HepG2 (cell line): Measurements from ENCODE around the gene NCOA5. TPM values are rescaled to one million over a fixed set of nuclear protein-coding genes. Genes with fewer than 3 reads are reported as not detected.

Experiments used
- ELF4 ChIP-seq: sonication (generic); formaldehyde crosslinking; IDR thresholded peaks from 2 replicates; pipeline ENCODE4 v1.5.0; 2020; ENCODE audit warnings: missing genetic modification reagents, mild to moderate bottlenecking, moderate library complexity, borderline replicate concordance
- FOXO1 ChIP-seq: sonication (generic); formaldehyde crosslinking; IDR thresholded peaks from 2 replicates; pipeline ENCODE4 v1.4.0; 2020; ENCODE audit warnings: missing genetic modification reagents
- HIVEP1 ChIP-seq: sonication (generic); formaldehyde crosslinking; IDR thresholded peaks from 2 replicates; pipeline ENCODE4 v1.4.0; 2020; ENCODE audit warnings: mild to moderate bottlenecking, missing genetic modification reagents
- HNRNPUL1 ChIP-seq: fragments of 200-400 bp; formaldehyde crosslinking; IDR thresholded peaks from 2 replicates; pipeline ENCODE4 v1.6.1; 2017; ENCODE audit warnings: low read depth, mild to moderate bottlenecking, low read length, moderate library complexity
- KLF13 ChIP-seq: sonication (generic); formaldehyde crosslinking; IDR thresholded peaks from 2 replicates; pipeline ENCODE4 v1.4.0; 2020; ENCODE audit warnings: mild to moderate bottlenecking, missing genetic modification reagents
- MEIS2 ChIP-seq: sonication (generic); formaldehyde crosslinking; IDR thresholded peaks from 2 replicates; pipeline ENCODE4 v1.9.0; 2021; ENCODE audit warnings: mild to moderate bottlenecking, missing genetic modification reagents
- PLRG1 ChIP-seq: fragments of 450-650 bp; conservative IDR thresholded peaks from 2 replicates; pipeline ENCODE4 v1.6.1; 2016
- RFXAP ChIP-seq: sonication (generic); formaldehyde crosslinking; IDR thresholded peaks from 2 replicates; pipeline ENCODE4 v1.4.0; 2020; ENCODE audit warnings: missing genetic modification reagents, borderline replicate concordance
- SRSF4 ChIP-seq: fragments of 200-400 bp; formaldehyde crosslinking; IDR thresholded peaks from one replicate; pipeline ENCODE4 v1.6.1; 2018; ENCODE audit warnings: mild to moderate bottlenecking, low read depth, low read length, moderate library complexity; ENCODE audit not compliant: poor library complexity, severe bottlenecking
- THAP8 ChIP-seq: sonication (generic); formaldehyde crosslinking; IDR thresholded peaks from 2 replicates; pipeline ENCODE4 v1.5.1; 2020; ENCODE audit warnings: missing genetic modification reagents, mild to moderate bottlenecking, borderline replicate concordance
- ZNF318 ChIP-seq: sonication (generic); formaldehyde crosslinking; IDR thresholded peaks from 2 replicates; pipeline ENCODE4 v1.4.0; 2020; ENCODE audit warnings: mild to moderate bottlenecking, missing genetic modification reagents
- polyA plus RNA-seq, 8 experiments: library from polyadenylated mRNA; depleted of rRNA in 3 of 8; stranded (reverse) in 7 of 8; unstranded in 1 of 8; fragments of >200 nt; fragmentation: Illumina TruSeq in 4 of 8; extraction: Trizol in 4 of 8; gene quantifications; 2 replicates each; pipeline versions ENCODE4 v1.2.1 to v1.2.3, GENCODE V29; 2011 to 2016; ENCODE audit warnings: low read depth in 4 of 8, missing spikeins in 1 of 8, mixed read lengths in 1 of 8; ENCODE audit not compliant: insufficient read depth in 1 of 8
- total RNA-seq, 5 experiments: library from RNA; depleted of rRNA; stranded (reverse); fragments of >200 nt; fragmentation: Illumina TruSeq; extraction: Trizol; gene quantifications; 2 replicates each; pipeline ENCODE4 v1.2.3, GENCODE V29; 2016; ENCODE audit warnings: low read depth in 1 of 5

Gene NCOA5
- total and polyA plus RNA-seq, 2 of the 13 experiments (the other 11 are each of a cell fraction or from before 2014, with no cell fraction given) = 16.5 to 28.4 TPM

- TF ChIP-seq ZNF318 (CRISPR knock-in tag) (peak; percentile 45), SRSF4 (no peak), RFXAP (0 out of 2 replicates have a peak, but pooled peaks have one; percentile 85), HIVEP1 (CRISPR knock-in tag) (peak; percentile 70; the same call in 1 of the 2 replicates), HNRNPUL1 (no peak), FOXO1 (CRISPR knock-in tag) (peak; percentile 57), PLRG1 (no peak), THAP8 (0 out of 2 replicates have a peak, but pooled peaks have one; percentile 41), MEIS2 (CRISPR knock-in tag) (peak; percentile 52; the same call in 1 of the 2 replicates), ELF4 (no peak), KLF13 (CRISPR knock-in tag) (no peak)
These were observed 75.8 kb downstream of the NCOA5 start (continued) for GRCh38 chr20:46013829-46014516.
